MCF 10A (cell line): ENCODE measurements around the gene DHRS4. TPM values are rescaled to one million over a fixed set of nuclear protein-coding genes. Genes with fewer than 3 reads are reported as not detected.

Experiments used
- BruUV-seq: library from RNA; stranded (reverse); fragments of 400-500 nt; replicated peaks from 2 replicates; lab custom pipeline; 2021; lab: Mats Ljungman, UMichigan
- CTCF ChIA-PET: fragments of 300-600 bp; sonication (Branson Sonifier 250); formaldehyde crosslinking; extraction: SDS; loops from one replicate; lab custom pipeline; 2021; ENCODE audit warnings: antibody characterized with exemption, inconsistent platforms; lab: Yijun Ruan, JAX
- POLR2A ChIA-PET: fragments of 300-600, 350-650 bp; sonication (Branson Sonifier 250); formaldehyde crosslinking; extraction: SDS; loops from one replicate; lab custom pipeline; 2020; ENCODE audit warnings: antibody characterized with exemption, inconsistent platforms; lab: Yijun Ruan, JAX
- DNase-seq: peaks from one replicate; pipeline ENCODE4 v3.0.0-alpha.2; 2018; ENCODE audit not compliant: unreplicated experiment
- H3K27ac Mint-ChIP-seq: one replicate; pipeline ENCODE4 v1.8.0; 2022; ENCODE audit warnings: mild to moderate bottlenecking, low read depth, mixed read lengths; ENCODE audit not compliant: unreplicated experiment
- H3K27me3 Mint-ChIP-seq: one replicate; pipeline ENCODE4 v1.8.0; 2022; ENCODE audit warnings: mixed read lengths; ENCODE audit not compliant: insufficient read depth, unreplicated experiment
- H3K36me3 Mint-ChIP-seq: one replicate; pipeline ENCODE4 v1.8.0; 2022; ENCODE audit warnings: mild to moderate bottlenecking, moderate library complexity, mixed read lengths; ENCODE audit not compliant: insufficient read depth, unreplicated experiment
- H3K4me1 Mint-ChIP-seq: one replicate; pipeline ENCODE4 v1.8.0; 2022; ENCODE audit warnings: mixed read lengths; ENCODE audit not compliant: insufficient read depth, unreplicated experiment
- H3K4me3 Mint-ChIP-seq: one replicate; pipeline ENCODE4 v1.8.0; 2022; ENCODE audit warnings: mild to moderate bottlenecking, moderate library complexity, mixed read lengths; ENCODE audit not compliant: unreplicated experiment
- H3K9me3 Mint-ChIP-seq: one replicate; pipeline ENCODE4 v1.8.0; 2022; ENCODE audit warnings: mixed read lengths; ENCODE audit not compliant: unreplicated experiment
- CTCF ChIP-seq: fragments of 200-600 bp; IDR thresholded peaks from one replicate; pipeline ENCODE4 v1.8.0; 2022; ENCODE audit warnings: antibody characterized with exemption, mild to moderate bottlenecking; ENCODE audit not compliant: unreplicated experiment
- intact Hi-C: fragments of 100-400 bp; cut with micrococcal nuclease; formaldehyde crosslinking; loops from 2 replicates; pipeline ENCODE4 v1.14.1; 2022
- total RNA-seq: library from RNA; stranded (reverse); gene quantifications from 2 replicates; pipeline ENCODE4 v1.2.3, GENCODE V29; 2022

The DHRS4 gene
- total RNA-seq, 1 experiment from 2014 or later: 32.5 TPM

GRCh38 chr14:23933742-23934128 is 19.8 kb upstream of the DHRS4 start:
- H3K4me1 Mint-ChIP-seq: no peaks in the 10 kb centered on the region

GRCh38 chr14:23935158-23935557 is 18.4 kb upstream of the DHRS4 start:
- intact Hi-C loops: no loop called here
- H3K36me3 Mint-ChIP-seq: peaks cover 6% of the 10 kb centered on the region
- H3K27me3 Mint-ChIP-seq: no peaks in the 10 kb centered on the region
- ChIA-PET POLR2A (no interaction called here), CTCF (interaction anchor here (7.4 kb wide), 1 partner anchor 303 kb away, joined by 71 read pairs; no protein-coding TSS in a partner anchor)
- DNase-seq: no peak
- BruUV-seq: no TSS peak
- H3K4me1 Mint-ChIP-seq: no peaks in the 10 kb centered on the region
- TF ChIP-seq CTCF: no peak
- no peak overlapping the region for H3K4me3 Mint-ChIP-seq
- H3K27ac Mint-ChIP-seq: no peak overlapping the region
- H3K9me3 Mint-ChIP-seq: no peaks in the 10 kb centered on the region

More at GRCh38 chr14:23933742-23934128, 19.8 kb upstream of the DHRS4 start:
- intact Hi-C loops: no loop called here
- H3K4me3 Mint-ChIP-seq: no peak overlapping the region
- no TSS peak for BruUV-seq
- no peaks in the 10 kb centered on the region for H3K9me3 Mint-ChIP-seq
- H3K27ac Mint-ChIP-seq: no peak overlapping the region
- POLR2A ChIA-PET: no interaction called here
- H3K27me3 Mint-ChIP-seq: no peaks in the 10 kb centered on the region
- CTCF ChIA-PET: interaction anchor here (1.1 to 7.4 kb wide), 3 partner anchors 175 to 301 kb away, joined by 3 to 71 read pairs (median 3); no protein-coding TSS in a partner anchor
- TF ChIP-seq CTCF: no peak
- DNase-seq: no peak
- peaks cover 6% of the 10 kb centered on the region for H3K36me3 Mint-ChIP-seq

GRCh38 chr14:23936084-23936829 is 17.3 kb upstream of the DHRS4 start:
- H3K27me3 Mint-ChIP-seq: no peaks in the 10 kb centered on the region
- no peaks in the 10 kb centered on the region for H3K4me1 Mint-ChIP-seq
- intact Hi-C loops: no loop called here
- ChIA-PET CTCF (interaction anchor here (1.1 to 7.4 kb wide), 3 partner anchors 13 to 304 kb away, joined by 3 to 71 read pairs (median 8); no protein-coding TSS in a partner anchor), POLR2A (no interaction called here)
- H3K36me3 Mint-ChIP-seq: peaks cover 6% of the 10 kb centered on the region
- no peaks in the 10 kb centered on the region for H3K9me3 Mint-ChIP-seq
- no peak for TF ChIP-seq CTCF
- no peak overlapping the region for H3K4me3 Mint-ChIP-seq
- H3K27ac Mint-ChIP-seq: no peak overlapping the region
- no TSS peak for BruUV-seq
- DNase-seq: no peak

GRCh38 chr14:23937203-23937602 is 16.4 kb upstream of the DHRS4 start:
- DNase-seq: no peak
- BruUV-seq: no TSS peak
- intact Hi-C loops: no loop called here
- POLR2A ChIA-PET: no interaction called here
- H3K4me1 Mint-ChIP-seq: no peaks in the 10 kb centered on the region
- H3K27me3 Mint-ChIP-seq: no peaks in the 10 kb centered on the region
- H3K36me3 Mint-ChIP-seq: peaks cover 6% of the 10 kb centered on the region
- TF ChIP-seq CTCF: no peak
- H3K4me3 Mint-ChIP-seq: no peak overlapping the region
- CTCF ChIA-PET: interaction anchor here (1.1 to 1.6 kb wide), 2 partner anchors 14 to 304 kb away, joined by 3 to 8 read pairs; no protein-coding TSS in a partner anchor
- no peak overlapping the region for H3K27ac Mint-ChIP-seq
- H3K9me3 Mint-ChIP-seq: no peaks in the 10 kb centered on the region
